GM21367 (cell line): Measurements from ENCODE around the gene BCAS3.
"Not testable (repeated sequence)": the region's sequence is repeated elsewhere in the genome, so short reads cannot be mapped to it uniquely, and the experiment has no call there.

ENCODE experiments used
- ATAC-seq: cut with Tn5 transposase; IDR thresholded peaks from one replicate; pipeline ENCODE4 v1.9.1; 2021; ENCODE audit not compliant: unreplicated experiment

BCAS3 gene

GRCh38 chr17:60782742-60783141, 105.1 kb downstream of the BCAS3 start:
- no peak for ATAC-seq

- no peak for ATAC-seq
These were observed 112.6 kb downstream of the BCAS3 start for GRCh38 chr17:60790205-60790604.

GRCh38 chr17:60792250-60792898, 114.7 kb downstream of the BCAS3 start:
- ATAC-seq: no peak

GRCh38 chr17:60798576-60798975, 120.9 kb downstream of the BCAS3 start:
- ATAC-seq: no peak

GRCh38 chr17:60802377-60802776, 124.7 kb downstream of the BCAS3 start:
- ATAC-seq: no peak

GRCh38 chr17:60803059-60803458, 125.4 kb downstream of the BCAS3 start:
- ATAC-seq: no peak

- ATAC-seq: no peak
These were observed 127.2 kb downstream of the BCAS3 start for GRCh38 chr17:60804831-60805230.

- ATAC-seq: no peak
These were observed 131.8 kb downstream of the BCAS3 start for GRCh38 chr17:60809421-60809820.

GRCh38 chr17:60814941-60815340, 137.3 kb downstream of the BCAS3 start:
- ATAC-seq: not testable (repeated sequence)

GRCh38 chr17:60817192-60817591, 139.5 kb downstream of the BCAS3 start:
- no peak for ATAC-seq

GRCh38 chr17:60819447-60820130, 141.9 kb downstream of the BCAS3 start:
- ATAC-seq: no peak

- ATAC-seq: no peak
These were observed 145.9 kb downstream of the BCAS3 start for GRCh38 chr17:60823515-60823914.

- no peak for ATAC-seq
These were observed 147.7 kb downstream of the BCAS3 start for GRCh38 chr17:60825351-60825750.

- no peak for ATAC-seq
These were observed 150.3 kb downstream of the BCAS3 start for GRCh38 chr17:60827943-60828342.

GRCh38 chr17:60832151-60832585, 154.5 kb downstream of the BCAS3 start:
- ATAC-seq: no peak

GRCh38 chr17:60832631-60833030, 155.0 kb downstream of the BCAS3 start:
- ATAC-seq: no peak

GRCh38 chr17:60840456-60840855, 162.8 kb downstream of the BCAS3 start:
- no peak for ATAC-seq

GRCh38 chr17:60845012-60845411, 167.4 kb downstream of the BCAS3 start:
- no peak for ATAC-seq

- ATAC-seq: no peak
These were observed 168.5 kb downstream of the BCAS3 start for GRCh38 chr17:60846175-60846574.

GRCh38 chr17:60851181-60851580, 173.5 kb downstream of the BCAS3 start:
- ATAC-seq: no peak

- ATAC-seq: no peak
These were observed 180.0 kb downstream of the BCAS3 start for GRCh38 chr17:60857556-60858080.

- no peak for ATAC-seq
These were observed 184.8 kb downstream of the BCAS3 start for GRCh38 chr17:60862482-60862881.
